Measurements from ENCODE around the gene CCDC27.

CCDC27 gene

GRCh38 chr1:3742439-3743298, 9.6 kb upstream of the CCDC27 start:
- H3K4me3 ChIP-seq: no peak overlapping the region
- no peak overlapping the region for H3K27ac ChIP-seq
- DNase-seq (ENCODE audit: low spot score): no peak
- TF ChIP-seq CTCF (IDR thresholded peaks at IDR 0.05): no peak

- Histone ChIP-seq H3K27ac (no peak overlapping the region), H3K4me3 (no peak overlapping the region)
- TF ChIP-seq CTCF (IDR thresholded peaks at IDR 0.05): no peak
- DNase-seq (ENCODE audit: low spot score): no peak
Observed at GRCh38 chr1:3743421-3743820, 8.8 kb upstream of the CCDC27 start.

GRCh38 chr1:3743826-3744225, 8.4 kb upstream of the CCDC27 start:
- H3K4me3 ChIP-seq: no peak overlapping the region
- TF ChIP-seq CTCF (IDR thresholded peaks at IDR 0.05): no peak
- no peak for DNase-seq (ENCODE audit: low spot score)
- no peak overlapping the region for H3K27ac ChIP-seq

- no peak for DNase-seq (ENCODE audit: low spot score)
- H3K4me3 ChIP-seq: no peak overlapping the region
- no peak overlapping the region for H3K27ac ChIP-seq
- no peak for TF ChIP-seq CTCF (IDR thresholded peaks at IDR 0.05)
Observed at GRCh38 chr1:3744646-3745045, 7.6 kb upstream of the CCDC27 start.

- H3K4me3 ChIP-seq: no peak overlapping the region
- DNase-seq (ENCODE audit: low spot score): no peak
- no peak for TF ChIP-seq CTCF (IDR thresholded peaks at IDR 0.05)
Observed at GRCh38 chr1:3745071-3745470, 7.2 kb upstream of the CCDC27 start.

GRCh38 chr1:3745590-3746381, 6.5 kb upstream of the CCDC27 start:
- no peak for DNase-seq (ENCODE audit: low spot score)
- Histone ChIP-seq H3K4me3 (peak overlapping the region; percentile 71), H3K27ac (peak overlapping the region in 1 of 2 donors; percentile 80)
- no peak for TF ChIP-seq CTCF (IDR thresholded peaks at IDR 0.05)

More at GRCh38 chr1:3745071-3745470, 7.2 kb upstream of the CCDC27 start:
- H3K27ac ChIP-seq: no peak overlapping the region
